ENCODE data around the gene NUDT15.

Gene NUDT15

DNA sequence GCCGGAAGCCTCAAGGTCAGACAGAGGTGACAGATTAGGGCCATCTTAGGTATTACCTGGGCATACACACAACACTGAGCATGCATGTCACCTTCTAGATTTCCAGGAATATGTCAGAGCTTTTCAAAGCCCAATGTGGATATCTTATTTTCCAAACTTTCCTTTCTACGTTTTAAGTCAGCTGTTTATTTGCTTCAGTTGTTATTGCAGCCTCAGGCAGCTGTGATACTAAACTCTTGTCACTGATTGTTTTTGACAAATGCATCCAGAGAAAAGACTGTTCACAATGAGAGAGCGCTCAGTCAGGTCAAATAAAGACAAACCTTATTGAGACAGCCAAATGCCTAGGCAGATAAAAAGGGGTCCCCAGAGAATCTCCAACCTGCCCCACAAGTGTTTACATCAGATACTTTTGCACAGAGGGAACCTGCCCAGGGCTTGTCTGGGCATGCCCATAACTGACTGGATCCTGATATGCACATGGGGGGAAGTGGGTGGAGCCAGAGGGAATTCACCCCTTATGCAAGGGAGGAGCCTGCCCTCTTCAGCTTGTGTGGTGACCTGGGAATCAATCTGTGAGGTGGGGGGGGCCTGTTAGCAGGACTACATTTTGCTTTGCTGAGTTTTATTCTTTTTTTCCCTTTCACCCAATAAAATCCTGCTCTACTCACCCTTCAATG lies 28.9 kb downstream of the NUDT15 start:
- TF ChIP-seq, protein P1, sequence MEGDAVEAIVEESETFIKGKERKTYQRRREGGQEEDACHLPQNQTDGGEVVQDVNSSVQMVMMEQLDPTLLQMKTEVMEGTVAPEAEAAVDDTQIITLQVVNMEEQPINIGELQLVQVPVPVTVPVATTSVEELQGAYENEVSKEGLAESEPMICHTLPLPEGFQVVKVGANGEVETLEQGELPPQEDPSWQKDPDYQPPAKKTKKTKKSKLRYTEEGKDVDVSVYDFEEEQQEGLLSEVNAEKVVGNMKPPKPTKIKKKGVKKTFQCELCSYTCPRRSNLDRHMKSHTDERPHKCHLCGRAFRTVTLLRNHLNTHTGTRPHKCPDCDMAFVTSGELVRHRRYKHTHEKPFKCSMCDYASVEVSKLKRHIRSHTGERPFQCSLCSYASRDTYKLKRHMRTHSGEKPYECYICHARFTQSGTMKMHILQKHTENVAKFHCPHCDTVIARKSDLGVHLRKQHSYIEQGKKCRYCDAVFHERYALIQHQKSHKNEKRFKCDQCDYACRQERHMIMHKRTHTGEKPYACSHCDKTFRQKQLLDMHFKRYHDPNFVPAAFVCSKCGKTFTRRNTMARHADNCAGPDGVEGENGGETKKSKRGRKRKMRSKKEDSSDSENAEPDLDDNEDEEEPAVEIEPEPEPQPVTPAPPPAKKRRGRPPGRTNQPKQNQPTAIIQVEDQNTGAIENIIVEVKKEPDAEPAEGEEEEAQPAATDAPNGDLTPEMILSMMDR (IDR thresholded peaks at IDR 0.05; ENCODE audit: borderline replicate concordance, insufficient read depth, low read depth, low read length) = no peak
- no peak overlapping the region for H3K4me3 ChIP-seq (ENCODE audit: low read depth, low read length)

DNA sequence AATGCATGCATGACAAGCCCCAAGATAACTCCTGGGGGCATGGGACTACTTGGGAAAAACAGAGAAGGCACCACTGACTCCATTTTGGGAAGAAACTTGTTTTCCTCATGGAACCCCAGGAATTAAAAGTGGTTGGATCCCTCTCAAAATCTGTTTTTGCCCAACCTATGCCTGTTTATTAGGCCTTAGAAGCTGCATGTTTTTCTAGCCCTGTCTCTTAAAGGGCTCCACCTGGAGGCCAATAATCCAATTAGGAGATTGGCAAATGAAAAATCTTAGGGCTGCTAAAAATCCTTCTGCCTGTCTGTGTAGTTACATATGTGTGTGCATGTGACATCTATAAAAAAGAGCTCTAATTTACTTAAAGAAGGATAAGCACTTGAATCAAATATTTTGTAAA lies 30.5 kb downstream of the NUDT15 start:
- TF ChIP-seq, protein P1 (IDR thresholded peaks at IDR 0.05; ENCODE audit: borderline replicate concordance, insufficient read depth, low read depth, low read length) = no peak
- H3K4me3 ChIP-seq (ENCODE audit: low read depth, low read length) = no peak overlapping the region

DNA sequence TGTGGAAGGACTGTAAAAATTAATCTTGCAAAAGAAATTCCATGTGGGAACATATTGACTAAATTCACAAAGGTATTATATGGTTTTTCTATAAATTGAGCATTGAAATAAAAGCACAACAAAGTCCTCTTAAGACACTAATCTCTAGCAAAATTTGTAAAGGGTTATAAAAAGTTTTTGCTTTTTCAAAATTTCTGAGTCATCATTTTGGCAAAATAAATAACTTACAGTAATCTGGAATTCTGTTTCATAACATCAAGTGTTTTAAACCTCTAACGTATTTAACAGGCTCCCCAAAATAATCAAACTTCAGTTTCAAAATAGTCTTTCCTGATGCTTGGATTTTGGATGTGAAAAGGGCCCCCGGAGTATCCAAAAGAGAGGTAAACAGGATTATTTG lies 31.4 kb downstream of the NUDT15 start:
- TF ChIP-seq, protein P1 (IDR thresholded peaks at IDR 0.05; ENCODE audit: borderline replicate concordance, insufficient read depth, low read depth, low read length) = no peak
- H3K4me3 ChIP-seq (ENCODE audit: low read depth, low read length) = no peak overlapping the region

DNA sequence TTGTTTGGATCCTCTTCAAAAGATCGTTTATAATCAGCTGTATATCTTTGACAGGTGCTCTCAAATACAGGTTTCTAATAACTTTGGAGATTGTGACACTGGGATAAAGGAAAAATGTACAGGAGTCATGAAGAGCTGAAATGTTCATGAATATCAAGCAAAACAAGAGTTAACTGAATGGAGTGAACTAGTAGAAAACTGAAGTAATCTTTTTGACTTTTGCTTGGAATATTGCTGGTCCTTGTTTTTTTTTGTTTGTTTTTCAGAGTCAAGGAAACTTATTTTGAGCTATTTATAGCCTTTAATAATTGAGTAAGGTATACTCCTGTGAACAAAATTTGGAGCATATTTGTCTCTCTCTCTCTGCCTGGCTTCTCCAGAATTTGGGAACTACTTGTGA lies 32.0 kb downstream of the NUDT15 start:
- TF ChIP-seq, protein P1 (IDR thresholded peaks at IDR 0.05; ENCODE audit: borderline replicate concordance, insufficient read depth, low read depth, low read length) = no peak

DNA sequence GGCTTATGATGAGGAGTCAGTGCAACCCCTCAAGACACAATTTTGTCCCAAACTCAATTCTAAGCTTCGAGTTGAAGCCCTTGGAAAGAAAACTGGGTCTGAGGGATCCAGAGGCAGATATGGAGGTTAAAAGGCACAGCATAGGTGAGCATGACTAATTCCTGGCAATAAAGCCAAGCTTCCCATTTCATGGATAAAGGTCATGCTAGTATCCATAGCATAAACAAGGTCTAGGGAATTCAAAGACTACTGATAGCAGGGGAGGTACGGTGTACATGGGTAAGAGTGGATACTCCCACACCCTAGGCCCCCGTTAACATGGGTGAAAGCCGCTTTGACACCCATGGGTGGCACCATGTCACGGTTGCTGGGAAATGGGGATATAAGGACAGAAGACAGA lies 33.4 kb downstream of the NUDT15 start:
- H3K4me3 ChIP-seq (ENCODE audit: low read depth, low read length) = no peak overlapping the region
- TF ChIP-seq, protein P1 (IDR thresholded peaks at IDR 0.05; ENCODE audit: borderline replicate concordance, insufficient read depth, low read depth, low read length) = no peak

More for the DNA sequence above, 32.0 kb downstream of the NUDT15 start:
- no peak overlapping the region for H3K4me3 ChIP-seq (ENCODE audit: low read depth, low read length)

DNA sequence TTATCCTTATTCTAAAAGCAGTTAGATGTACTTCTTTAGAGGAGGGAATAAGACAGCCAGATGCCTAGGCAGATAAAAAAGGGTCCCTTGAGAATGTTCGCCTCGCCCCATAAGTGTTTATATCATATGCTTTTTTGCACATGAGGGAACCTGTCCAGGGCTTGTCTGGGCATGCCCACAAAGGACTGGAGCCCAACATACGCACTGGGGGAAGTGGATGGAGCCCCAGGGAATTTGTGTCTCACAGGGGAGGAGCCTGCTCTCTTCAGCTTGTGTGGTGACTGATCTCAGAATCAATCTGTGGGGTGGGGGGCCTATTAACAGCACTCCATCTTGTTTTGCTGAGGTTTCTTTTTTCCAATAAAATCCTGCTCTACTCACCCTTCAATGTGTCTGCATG lies 34.8 kb downstream of the NUDT15 start:
- H3K4me3 ChIP-seq (ENCODE audit: low read depth, low read length) = no peak overlapping the region
- TF ChIP-seq, protein P1 (IDR thresholded peaks at IDR 0.05; ENCODE audit: borderline replicate concordance, insufficient read depth, low read depth, low read length) = no peak

DNA sequence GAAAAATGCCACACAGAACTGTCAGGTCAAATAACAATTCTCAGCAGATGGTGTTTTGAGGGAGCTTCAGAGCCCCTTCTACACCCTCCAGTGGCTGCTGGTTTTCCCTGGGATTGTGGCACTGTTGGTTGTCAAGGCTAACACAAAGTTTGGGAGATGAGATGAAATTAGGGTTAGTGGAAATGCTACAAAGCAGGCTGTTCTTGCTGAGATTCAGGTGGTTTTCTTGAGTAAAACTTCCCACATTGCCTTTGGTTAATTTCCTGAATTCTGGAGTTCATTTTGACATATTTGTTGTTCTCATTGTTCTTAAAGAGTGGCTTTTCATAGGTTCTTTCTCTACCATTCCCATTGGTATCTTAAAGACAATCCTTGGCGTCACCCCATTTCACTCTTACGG lies 35.3 kb downstream of the NUDT15 start:
- no peak overlapping the region for H3K4me3 ChIP-seq (ENCODE audit: low read depth, low read length)
- TF ChIP-seq, protein P1 (IDR thresholded peaks at IDR 0.05; ENCODE audit: borderline replicate concordance, insufficient read depth, low read depth, low read length) = no peak

Measured in GM12875 (cell line).